HEK293T (cell line): ENCODE data around the gene SLAMF1.

Source experiments
- FOXK2 ChIP-seq: fragments of 450-650 bp; IDR thresholded peaks from 2 replicates; pipeline ENCODE4 v1.6.1; 2016; ENCODE audit warnings: mild to moderate bottlenecking
- ZNF384 ChIP-seq: fragments of 450-650 bp; IDR thresholded peaks from 2 replicates; pipeline ENCODE4 v1.6.1; 2016
- TF ChIP-seq, protein P1 (sequence below): fragments of 450-650 bp; IDR thresholded peaks from 2 replicates; pipeline ENCODE4 v1.6.1; 2016

DNA sequence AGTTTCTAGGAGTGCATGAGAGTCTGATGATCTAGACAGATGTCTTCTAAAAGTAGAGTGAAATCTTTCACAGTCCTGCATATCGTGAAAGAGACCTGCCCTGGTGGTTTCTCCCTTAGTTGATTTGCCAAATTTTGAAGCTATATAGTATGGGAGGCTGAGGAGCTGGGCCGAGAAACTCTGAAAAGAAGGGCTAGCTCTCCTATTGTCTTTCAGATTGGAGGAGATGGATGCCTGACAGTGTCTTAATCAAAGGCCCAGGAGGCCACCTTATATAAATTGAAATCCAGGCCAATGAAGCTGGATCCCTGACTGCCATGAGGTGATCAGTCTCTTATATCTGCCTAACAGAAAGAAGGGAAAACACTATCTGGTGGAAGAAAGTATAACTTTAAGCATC lies 49.1 kb downstream of the SLAMF1 start:
- TF ChIP-seq FOXK2 (no peak), ZNF384 (no peak)
- TF ChIP-seq, protein P1, sequence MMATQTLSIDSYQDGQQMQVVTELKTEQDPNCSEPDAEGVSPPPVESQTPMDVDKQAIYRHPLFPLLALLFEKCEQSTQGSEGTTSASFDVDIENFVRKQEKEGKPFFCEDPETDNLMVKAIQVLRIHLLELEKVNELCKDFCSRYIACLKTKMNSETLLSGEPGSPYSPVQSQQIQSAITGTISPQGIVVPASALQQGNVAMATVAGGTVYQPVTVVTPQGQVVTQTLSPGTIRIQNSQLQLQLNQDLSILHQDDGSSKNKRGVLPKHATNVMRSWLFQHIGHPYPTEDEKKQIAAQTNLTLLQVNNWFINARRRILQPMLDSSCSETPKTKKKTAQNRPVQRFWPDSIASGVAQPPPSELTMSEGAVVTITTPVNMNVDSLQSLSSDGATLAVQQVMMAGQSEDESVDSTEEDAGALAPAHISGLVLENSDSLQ, result no peak
